ENCODE results near the gene OR52B2.
"Not testable (repeated sequence)": the region's sequence is repeated elsewhere in the genome, so short reads cannot be mapped to it uniquely, and the experiment has no call there.

OR52B2 gene

DNA sequence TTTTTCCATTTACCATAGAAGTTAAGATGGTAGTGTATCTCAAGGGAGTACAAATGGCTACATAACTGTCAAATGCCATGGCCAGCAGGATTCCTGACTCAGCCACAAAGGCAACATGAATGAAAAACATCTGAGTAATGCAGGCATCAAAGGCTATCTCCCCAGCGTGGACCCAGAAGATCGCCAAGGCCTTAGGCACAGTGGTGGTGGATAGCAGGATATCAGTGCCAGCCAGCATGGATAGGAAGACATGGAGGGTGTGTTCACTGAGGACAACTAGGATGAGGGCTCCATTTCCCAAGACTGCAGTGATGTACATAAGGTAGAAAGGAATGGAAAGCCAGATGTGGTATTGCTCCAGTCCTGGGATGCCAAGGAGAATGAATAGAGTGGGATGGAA, 18.0 kb downstream of the OR52B2 start:
- no peak for DNase-seq (ENCODE audit: low read depth in 2 of 2)

- no peak for DNase-seq (ENCODE audit: low read depth in 2 of 2)
These were observed 19.0 kb downstream of the OR52B2 start for GRCh38 chr11:6151117-6151516.

GRCh38 chr11:6143737-6144136, 26.4 kb downstream of the OR52B2 start:
- DNase-seq (ENCODE audit: low read depth in 2 of 2) = not testable (repeated sequence)

- no peak for DNase-seq (ENCODE audit: low read depth in 2 of 2)
These were observed 27.2 kb downstream of the OR52B2 start for GRCh38 chr11:6142936-6143335.

- not testable (repeated sequence) for DNase-seq (ENCODE audit: low read depth in 2 of 2)
These were observed 34.2 kb downstream of the OR52B2 start for GRCh38 chr11:6135936-6136335.

DNA sequence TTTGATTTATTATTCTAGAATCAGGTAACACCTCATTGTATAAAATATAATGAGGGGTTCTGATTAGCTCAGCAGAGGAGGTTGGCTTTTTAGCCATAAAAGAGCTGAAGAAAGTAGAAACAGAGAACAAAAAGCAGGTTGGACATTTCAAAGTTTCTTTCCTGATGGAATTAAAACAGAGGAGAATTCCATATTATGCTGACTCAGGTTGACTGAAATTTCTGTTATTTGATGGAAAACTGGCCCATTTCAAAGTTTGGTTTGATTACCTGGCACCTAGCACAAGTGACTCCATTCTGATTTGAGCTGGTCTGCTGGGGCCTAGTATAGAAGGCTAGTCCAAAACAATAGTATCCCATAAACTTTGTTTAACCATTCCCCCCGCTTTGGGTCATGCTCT, 37.7 kb downstream of the OR52B2 start:
- no peak for DNase-seq (ENCODE audit: low read depth in 2 of 2)

GRCh38 chr11:6129635-6130034, 40.5 kb downstream of the OR52B2 start:
- DNase-seq (ENCODE audit: low read depth in 2 of 2) = no peak

DNA sequence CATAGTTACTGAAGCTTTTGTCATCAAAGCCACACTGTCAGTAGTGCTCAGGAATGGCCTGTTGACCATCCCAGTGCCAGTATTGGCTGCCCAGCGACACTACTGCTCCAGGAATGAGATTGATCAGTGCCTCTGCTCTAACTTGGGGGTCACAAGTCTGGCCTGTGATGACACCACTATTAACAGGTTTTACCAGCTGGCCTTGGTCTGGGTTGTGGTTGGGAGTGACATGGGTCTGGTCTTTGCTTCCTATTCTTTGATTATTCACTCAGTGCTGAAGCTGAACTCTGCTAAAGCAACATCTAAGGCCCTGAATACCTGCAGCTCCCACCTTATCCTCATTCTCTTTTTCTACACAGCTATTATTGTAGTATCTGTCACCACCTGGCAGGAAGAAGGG, 41.1 kb downstream of the OR52B2 start:
- no peak for DNase-seq (ENCODE audit: low read depth in 2 of 2)

DNA sequence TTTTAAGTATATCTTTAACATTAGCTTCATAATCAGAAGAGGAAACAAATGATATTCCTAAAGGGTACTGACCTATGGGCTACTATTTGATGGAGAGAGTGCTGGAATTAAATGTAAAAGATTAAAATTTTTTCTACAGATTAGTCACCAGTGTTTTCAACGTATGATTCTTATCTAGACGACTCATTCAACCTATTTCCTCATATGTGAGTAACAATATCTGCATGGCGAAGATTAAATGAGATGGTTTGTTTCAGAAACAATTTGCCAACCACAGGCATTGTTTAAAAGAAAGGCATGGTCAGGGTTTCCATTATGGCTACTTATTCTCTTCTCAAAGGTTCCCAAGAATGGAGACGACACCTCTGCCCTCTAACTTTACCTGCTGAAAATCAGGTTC, 42.2 kb downstream of the OR52B2 start:
- no peak for DNase-seq (ENCODE audit: low read depth in 2 of 2)

DNA sequence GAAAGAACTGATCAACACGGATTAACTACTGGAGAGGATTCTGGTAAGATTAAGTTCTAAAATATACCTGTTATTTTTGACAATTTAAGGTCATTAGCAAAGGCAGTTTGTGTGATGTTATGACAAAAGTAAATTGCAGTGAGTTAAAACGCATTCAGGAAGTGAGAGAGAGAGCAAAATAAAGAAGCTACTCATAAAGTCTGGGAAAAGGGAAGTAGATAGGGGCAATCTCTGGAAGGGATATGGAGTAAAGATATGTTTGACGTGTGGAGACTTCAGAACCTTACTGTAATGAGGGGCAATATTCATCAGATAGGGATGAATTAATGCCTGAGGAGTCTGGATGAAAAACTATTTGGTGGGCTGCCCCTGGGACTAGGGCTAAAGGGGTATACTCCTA, 45.9 kb downstream of the OR52B2 start:
- no peak for DNase-seq (ENCODE audit: low read depth in 2 of 2)
